Panc1 (cell line): Measurements from ENCODE around the gene PRKG1. TPM values are rescaled to one million over a fixed set of nuclear protein-coding genes. Genes with fewer than 3 reads are reported as not detected.

Source experiments
- ATAC-seq: fragments of 200-7000 bp; cut with Tn5 transposase; 2 replicates; pipeline ENCODE4 v1.9.1; 2020; ENCODE audit warnings: mild to moderate bottlenecking, moderate library complexity
- BruUV-seq: library from RNA; stranded (reverse); fragments of 400-500 nt; replicated peaks from 2 replicates; lab custom pipeline; 2021; lab: Mats Ljungman, UMichigan
- CTCF ChIA-PET: fragments of 300-600 bp; sonication (Branson Sonifier 250); formaldehyde crosslinking; loops from one replicate; lab custom pipeline; 2022; ENCODE audit warnings: antibody characterized with exemption; lab: Charles Lee
- POLR2A ChIA-PET: fragments of 300-600 bp; sonication (Branson Sonifier 250); formaldehyde crosslinking; loops from one replicate; lab custom pipeline; 2022; ENCODE audit warnings: antibody characterized with exemption; lab: Charles Lee
- DNase-seq: peaks from one replicate; pipeline ENCODE4 v3.0.0-alpha.2; 2010; ENCODE audit warnings: low read depth, low spot score
- H3K27ac ChIP-seq: 2 replicates; pipeline ENCODE4 v1.5.1; 2011; ENCODE audit warnings: mild to moderate bottlenecking, low read length, inconsistent platforms
- H3K27me3 ChIP-seq: fragments of 200-500 bp; sonication (Bioruptor generic); 2 replicates; pipeline ENCODE4 v1.6.0; 2014; ENCODE audit warnings: low read length, inconsistent platforms; ENCODE audit not compliant: control insufficient read depth, insufficient read depth
- H3K36me3 ChIP-seq: fragments of 200-500 bp; sonication (Bioruptor generic); 2 replicates; pipeline ENCODE4 v1.5.1; 2014; ENCODE audit warnings: inconsistent platforms, mild to moderate bottlenecking, low read length, moderate library complexity; ENCODE audit not compliant: control insufficient read depth, insufficient read depth
- H3K4me1 ChIP-seq: 2 replicates; pipeline ENCODE4 v1.5.1; 2011; ENCODE audit warnings: inconsistent platforms, mild to moderate bottlenecking, low read length, moderate library complexity; ENCODE audit not compliant: control insufficient read depth, insufficient read depth
- H3K4me3 ChIP-seq, 2 experiments: 2 replicates each; pipeline ENCODE4 v1.5.1; 2011 to 2012; ENCODE audit warnings: low read depth in 2 of 2, low read length in 2 of 2, mild to moderate bottlenecking in 2 of 2, inconsistent platforms in 1 of 2, moderate library complexity in 1 of 2
- H3K9me3 ChIP-seq: fragments of 200-500 bp; sonication (Bioruptor generic); 2 replicates; pipeline ENCODE4 v1.5.1; 2014; ENCODE audit warnings: low read depth, mild to moderate bottlenecking, inconsistent platforms, low read length, moderate library complexity; ENCODE audit not compliant: control insufficient read depth, insufficient read depth
- CTCF ChIP-seq: fragments of 450-650 bp; IDR thresholded peaks from 2 replicates; pipeline ENCODE4 v1.5.1; 2017; ENCODE audit warnings: mild to moderate bottlenecking
- POLR2AphosphoS5 ChIP-seq: IDR thresholded peaks from 2 replicates; pipeline ENCODE4 v1.6.1; 2012; ENCODE audit warnings: mild to moderate bottlenecking, low read depth, low read length, moderate library complexity
- SIN3A ChIP-seq: IDR thresholded peaks from 2 replicates; pipeline ENCODE4 v1.6.1; 2012; ENCODE audit warnings: low read depth, mild to moderate bottlenecking, low read length, moderate library complexity, borderline replicate concordance; ENCODE audit not compliant: insufficient read depth
- TCF7L2 ChIP-seq: IDR thresholded peaks from 2 replicates; pipeline ENCODE4 v1.6.1; 2011; ENCODE audit warnings: mild to moderate bottlenecking, low read depth, low read length, inconsistent platforms
- in situ Hi-C: cut with HindIII; loops from 2 replicates; pipeline ENCODE4 v1.10.0; 2016; ENCODE audit warnings: low sequenced_read_pairs, low pct_unique_long_range_greater_than_20kb
- intact Hi-C: fragments of 100-400 bp; cut with micrococcal nuclease; formaldehyde crosslinking; loops from one replicate; pipeline ENCODE4 v1.10.0; 2022; ENCODE audit not compliant: unreplicated experiment
- total RNA-seq: library from RNA; stranded (reverse); gene quantifications from one replicate; pipeline ENCODE4 v1.2.1, GENCODE V29; 2021; ENCODE audit not compliant: unreplicated experiment
- TF ChIP-seq, protein P1 (sequence below), 2 experiments: IDR thresholded peaks; 2 replicates each; pipeline ENCODE4 v1.6.1; 2011 to 2012; ENCODE audit warnings: low read depth in 2 of 2, control low read depth in 1 of 2, low read length in 1 of 2, mild to moderate bottlenecking in 1 of 2, moderate library complexity in 1 of 2; ENCODE audit not compliant: insufficient read depth in 1 of 2

Gene PRKG1
- total RNA-seq, 1 experiment from 2014 or later: 0.92 TPM

DNA sequence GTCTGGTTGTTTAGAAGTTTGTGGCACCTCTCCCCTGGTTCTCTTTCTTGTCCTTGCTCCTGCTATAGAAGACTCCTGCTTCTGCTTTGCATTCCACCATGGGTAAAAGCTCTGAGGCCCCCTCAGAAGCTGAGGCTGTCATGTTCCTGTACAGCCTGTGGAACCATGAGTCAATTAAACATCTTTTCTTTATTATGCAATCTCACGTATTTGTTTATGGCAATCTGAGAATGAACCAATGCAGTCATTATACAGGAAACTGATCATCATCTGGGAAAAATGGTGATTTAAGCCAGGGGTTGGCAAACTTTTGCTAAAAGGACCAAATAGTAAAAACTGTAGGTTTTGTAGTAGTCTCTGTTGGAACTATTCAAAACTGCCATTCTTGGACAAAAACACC is 449.8 kb downstream of the PRKG1 start:
- H3K27me3 ChIP-seq: peaks cover 5% of the 10 kb centered on the region; the same call in 1 of the 2 replicates
- no peaks in the 10 kb centered on the region for H3K4me1 ChIP-seq
- H3K36me3 ChIP-seq: no peaks in the 10 kb centered on the region
- H3K9me3 ChIP-seq: no peaks in the 10 kb centered on the region
- in situ Hi-C loops (no loop called here), intact Hi-C loops (no loop called here)
- no peak overlapping the region for H3K4me3 ChIP-seq
- no peak for TF ChIP-seq POLR2AphosphoS5
- no peak for TF ChIP-seq SIN3A
- no peak for TF ChIP-seq CTCF
- no peak for TF ChIP-seq TCF7L2
- TF ChIP-seq, protein P1, sequence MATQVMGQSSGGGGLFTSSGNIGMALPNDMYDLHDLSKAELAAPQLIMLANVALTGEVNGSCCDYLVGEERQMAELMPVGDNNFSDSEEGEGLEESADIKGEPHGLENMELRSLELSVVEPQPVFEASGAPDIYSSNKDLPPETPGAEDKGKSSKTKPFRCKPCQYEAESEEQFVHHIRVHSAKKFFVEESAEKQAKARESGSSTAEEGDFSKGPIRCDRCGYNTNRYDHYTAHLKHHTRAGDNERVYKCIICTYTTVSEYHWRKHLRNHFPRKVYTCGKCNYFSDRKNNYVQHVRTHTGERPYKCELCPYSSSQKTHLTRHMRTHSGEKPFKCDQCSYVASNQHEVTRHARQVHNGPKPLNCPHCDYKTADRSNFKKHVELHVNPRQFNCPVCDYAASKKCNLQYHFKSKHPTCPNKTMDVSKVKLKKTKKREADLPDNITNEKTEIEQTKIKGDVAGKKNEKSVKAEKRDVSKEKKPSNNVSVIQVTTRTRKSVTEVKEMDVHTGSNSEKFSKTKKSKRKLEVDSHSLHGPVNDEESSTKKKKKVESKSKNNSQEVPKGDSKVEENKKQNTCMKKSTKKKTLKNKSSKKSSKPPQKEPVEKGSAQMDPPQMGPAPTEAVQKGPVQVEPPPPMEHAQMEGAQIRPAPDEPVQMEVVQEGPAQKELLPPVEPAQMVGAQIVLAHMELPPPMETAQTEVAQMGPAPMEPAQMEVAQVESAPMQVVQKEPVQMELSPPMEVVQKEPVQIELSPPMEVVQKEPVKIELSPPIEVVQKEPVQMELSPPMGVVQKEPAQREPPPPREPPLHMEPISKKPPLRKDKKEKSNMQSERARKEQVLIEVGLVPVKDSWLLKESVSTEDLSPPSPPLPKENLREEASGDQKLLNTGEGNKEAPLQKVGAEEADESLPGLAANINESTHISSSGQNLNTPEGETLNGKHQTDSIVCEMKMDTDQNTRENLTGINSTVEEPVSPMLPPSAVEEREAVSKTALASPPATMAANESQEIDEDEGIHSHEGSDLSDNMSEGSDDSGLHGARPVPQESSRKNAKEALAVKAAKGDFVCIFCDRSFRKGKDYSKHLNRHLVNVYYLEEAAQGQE (IDR thresholded peaks at IDR 0.05; ENCODE audit: insufficient read depth in 1 of 2, low read depth in 2 of 2, low read length in 1 of 2): no peak
- DNase-seq (no peak), ATAC-seq (no peak)
- no TSS peak for BruUV-seq
- POLR2A ChIA-PET: no interaction called here
- CTCF ChIA-PET: no interaction called here
- H3K27ac ChIP-seq: no peak overlapping the region

DNA sequence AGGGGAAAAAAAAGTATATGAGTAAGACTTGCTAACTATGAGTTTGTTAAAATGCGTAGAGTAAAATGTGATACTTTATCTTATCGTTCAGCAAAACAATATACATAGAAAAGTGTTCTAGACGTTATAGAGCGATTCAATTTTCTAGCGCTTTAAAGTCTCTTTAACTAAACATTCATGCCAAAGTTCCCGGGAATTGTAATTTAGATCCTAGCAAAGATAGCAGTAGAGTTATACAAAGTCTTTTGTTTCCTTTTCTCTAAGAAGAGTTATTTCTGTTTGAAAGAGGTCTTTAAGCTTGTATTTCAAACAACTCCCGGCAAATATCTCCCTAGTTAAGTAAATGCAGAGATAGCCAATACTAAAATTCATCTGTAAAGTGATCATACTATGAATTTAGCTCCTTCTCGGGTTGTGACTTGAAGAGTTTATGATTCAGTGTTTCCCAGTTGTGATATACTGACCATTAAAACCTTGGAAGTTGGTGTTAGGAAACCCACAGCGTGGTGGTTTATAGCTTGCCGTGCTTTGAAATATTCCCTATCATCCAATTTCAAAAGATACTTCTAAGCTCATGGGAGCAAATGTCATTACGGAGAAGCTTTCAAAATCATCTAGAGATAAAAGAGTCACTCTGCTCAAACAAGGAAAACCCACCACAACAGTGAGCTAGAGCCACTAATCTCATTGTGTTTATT is 453.4 kb downstream of the PRKG1 start:
- Histone ChIP-seq H3K27me3 (peaks cover 5% of the 10 kb centered on the region; the same call in 1 of the 2 replicates), H3K36me3 (no peaks in the 10 kb centered on the region), H3K4me3 (no peak overlapping the region), H3K27ac (no peak overlapping the region), H3K4me1 (no peaks in the 10 kb centered on the region), H3K9me3 (no peaks in the 10 kb centered on the region)
- ChIA-PET CTCF (no interaction called here), POLR2A (no interaction called here)
- no TSS peak for BruUV-seq
- intact Hi-C loops: no loop called here
- ATAC-seq (no peak), DNase-seq (no peak)
- in situ Hi-C loops: no loop called here
- TF ChIP-seq CTCF (no peak), TCF7L2 (no peak), SIN3A (no peak)
- TF ChIP-seq, protein P1 (IDR thresholded peaks at IDR 0.05; ENCODE audit: insufficient read depth in 1 of 2, low read depth in 2 of 2, low read length in 1 of 2): no peak
